ENCODE data around the gene MLC1.

Gene MLC1

GRCh38 chr22:50034126-50035081, 50.8 kb downstream of the MLC1 start:
- no peak for DNase-seq

- no peak for DNase-seq
Observed at GRCh38 chr22:50032941-50033601, 52.2 kb downstream of the MLC1 start.

GRCh38 chr22:50032109-50032871, 52.9 kb downstream of the MLC1 start:
- DNase-seq: no peak

- DNase-seq: no peak
Observed at GRCh38 chr22:50031189-50032091, 53.8 kb downstream of the MLC1 start.

- peak; percentile 12 for DNase-seq
Observed at GRCh38 chr22:50030297-50031188, 54.7 kb downstream of the MLC1 start.

GRCh38 chr22:50027639-50028537, 57.3 kb downstream of the MLC1 start:
- DNase-seq: no peak

- no peak for DNase-seq
Observed at GRCh38 chr22:50025993-50026392, 59.2 kb downstream of the MLC1 start.

- DNase-seq: no peak
Observed at GRCh38 chr22:50022171-50022819, 62.9 kb downstream of the MLC1 start.

GRCh38 chr22:50020606-50021005, 64.6 kb downstream of the MLC1 start:
- no peak for DNase-seq

GRCh38 chr22:50019316-50019715, 65.9 kb downstream of the MLC1 start:
- DNase-seq: no peak

GRCh38 chr22:50018608-50019285, 66.5 kb downstream of the MLC1 start:
- no peak for DNase-seq

GRCh38 chr22:50017701-50018224, 67.5 kb downstream of the MLC1 start:
- DNase-seq: no peak

GRCh38 chr22:50016988-50017700, 68.1 kb downstream of the MLC1 start:
- DNase-seq: no peak

- no peak for DNase-seq
Observed at GRCh38 chr22:50016308-50016987, 68.8 kb downstream of the MLC1 start.

GRCh38 chr22:50015451-50016307, 69.5 kb downstream of the MLC1 start:
- DNase-seq: no peak

GRCh38 chr22:50014655-50015401, 70.4 kb downstream of the MLC1 start:
- DNase-seq: no peak
